NCI-H82 treated with DMSO at 0.1 percent for 48 hours (cell line): ENCODE measurements around the gene PSPN.
"Not testable (repeated sequence)": the region's sequence is repeated elsewhere in the genome, so short reads cannot be mapped to it uniquely, and the experiment has no call there.

Source experiments
- DNase-seq: peaks from one replicate; lab custom pipeline; 2025; ENCODE audit not compliant: unreplicated experiment; lab: John Stamatoyannopoulos, UW

Gene PSPN

DNA sequence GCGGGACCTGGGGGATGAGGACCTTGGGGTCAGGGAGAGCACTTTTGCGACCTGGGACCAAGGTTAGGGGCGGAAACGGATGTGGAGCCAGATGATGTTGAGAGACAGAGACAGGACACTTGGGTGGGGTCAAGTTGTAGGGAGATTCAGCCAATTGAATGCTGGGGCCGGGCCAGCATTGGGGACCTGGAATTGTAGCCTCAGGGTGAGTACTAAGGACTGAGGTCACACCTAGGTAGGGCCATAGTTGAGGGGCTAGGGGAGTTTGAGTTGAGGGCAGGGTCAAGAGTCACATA is 2.0 kb downstream of the PSPN start:
- no peak for DNase-seq

DNA sequence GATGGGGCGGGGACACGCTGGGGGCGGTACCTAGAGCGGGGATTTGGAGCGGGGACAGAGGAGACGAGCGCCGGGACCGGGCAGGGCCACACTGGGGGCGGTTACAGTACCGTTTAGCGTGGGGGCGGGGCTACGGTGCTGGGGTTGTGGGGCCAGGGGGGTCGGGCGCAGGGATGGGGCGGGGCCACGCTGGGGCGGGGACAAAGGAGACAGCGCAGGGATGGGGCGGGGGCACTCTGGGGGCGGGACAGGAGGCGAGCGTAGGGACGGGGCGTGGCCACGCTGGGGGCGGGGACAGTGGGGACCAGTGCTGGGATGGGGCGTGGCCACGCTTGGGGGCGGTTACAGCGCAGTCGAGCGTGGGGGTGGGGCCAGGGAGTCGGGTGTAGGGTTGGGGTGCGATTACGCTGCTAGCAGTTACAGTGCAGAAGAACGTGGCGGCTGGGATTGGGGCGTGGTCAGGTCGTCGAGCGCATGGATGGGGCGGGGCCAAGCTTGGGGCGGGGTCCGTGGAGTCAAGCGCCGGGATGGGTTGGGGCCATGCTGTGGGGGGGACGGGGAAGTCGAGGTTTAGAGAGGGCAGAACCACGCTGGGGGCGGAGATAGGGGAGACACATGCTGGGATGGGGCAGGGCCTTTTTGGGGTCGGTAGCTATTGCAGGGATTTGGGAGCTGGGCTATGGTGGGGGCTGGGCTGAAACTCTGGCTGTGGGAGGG is 2.5 kb downstream of the PSPN start:
- peak; percentile 88 for DNase-seq

GRCh38 chr19:6372594-6373095 is 3.1 kb downstream of the PSPN start, which contains the start of gene ALKBH7:
Gene ALKBH7 (plus strand): TSS chr19:6372794. CDS start chr19:6372821, 27 bp downstream.
- DNase-seq, result peak; percentile 94

DNA sequence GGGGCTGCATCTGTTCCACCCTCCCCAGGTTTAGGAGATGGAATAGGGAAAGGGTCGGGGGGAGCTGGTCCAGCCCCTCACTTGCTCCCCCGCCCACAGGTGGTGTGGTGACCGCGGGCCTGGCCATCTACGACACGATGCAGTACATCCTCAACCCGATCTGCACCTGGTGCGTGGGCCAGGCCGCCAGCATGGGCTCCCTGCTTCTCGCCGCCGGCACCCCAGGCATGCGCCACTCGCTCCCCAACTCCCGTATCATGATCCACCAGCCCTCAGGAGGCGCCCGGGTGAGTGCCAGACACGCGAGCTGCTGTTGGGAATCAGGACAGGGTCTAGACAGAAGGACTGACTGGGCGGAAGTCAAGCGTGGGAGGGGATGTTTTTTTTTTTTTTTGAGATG is 11.4 kb downstream of the PSPN start:
- DNase-seq, result no peak

DNA sequence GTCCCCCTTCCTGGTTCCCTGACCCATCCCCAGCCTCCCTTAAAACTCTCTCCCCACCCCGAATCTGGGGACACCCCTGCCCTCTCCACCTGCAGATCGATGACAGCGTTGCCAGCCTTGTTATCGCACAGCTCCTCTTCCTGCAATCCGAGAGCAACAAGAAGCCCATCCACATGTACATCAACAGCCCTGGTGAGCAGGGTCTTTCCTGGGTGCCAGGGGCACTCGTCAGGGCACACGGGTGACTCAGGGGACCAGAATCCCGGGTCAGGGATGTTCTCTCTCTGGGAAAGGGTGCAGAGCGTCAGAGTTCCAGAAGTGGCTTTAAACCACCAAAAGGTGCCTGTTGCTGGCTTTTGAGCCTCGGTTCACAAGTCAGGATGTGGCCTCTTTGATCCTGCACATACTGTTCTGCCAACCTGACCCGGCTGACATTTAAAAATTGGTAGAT is 13.4 kb downstream of the PSPN start:
- no peak for DNase-seq

DNA sequence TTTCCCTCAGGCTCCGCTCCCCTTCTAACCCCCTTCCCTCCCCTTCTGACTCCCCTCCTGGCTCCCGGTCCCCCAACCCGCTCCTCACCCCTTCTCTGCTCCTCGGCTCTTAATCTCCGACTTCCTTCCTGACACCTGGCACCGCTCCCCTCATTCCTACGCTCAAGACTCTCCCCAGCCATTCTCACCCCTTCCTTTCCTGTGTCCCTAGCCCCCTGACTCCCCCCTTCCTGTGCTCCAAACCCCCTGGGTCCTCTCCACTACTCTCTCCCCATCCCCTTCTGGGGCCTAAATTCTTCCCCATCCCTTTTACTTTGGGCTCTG is 13.7 kb downstream of the PSPN start:
- no peak for DNase-seq

- DNase-seq, result not testable (repeated sequence)
Measured at GRCh38 chr19:6360857-6361216, 14.9 kb downstream of the PSPN start.

DNA sequence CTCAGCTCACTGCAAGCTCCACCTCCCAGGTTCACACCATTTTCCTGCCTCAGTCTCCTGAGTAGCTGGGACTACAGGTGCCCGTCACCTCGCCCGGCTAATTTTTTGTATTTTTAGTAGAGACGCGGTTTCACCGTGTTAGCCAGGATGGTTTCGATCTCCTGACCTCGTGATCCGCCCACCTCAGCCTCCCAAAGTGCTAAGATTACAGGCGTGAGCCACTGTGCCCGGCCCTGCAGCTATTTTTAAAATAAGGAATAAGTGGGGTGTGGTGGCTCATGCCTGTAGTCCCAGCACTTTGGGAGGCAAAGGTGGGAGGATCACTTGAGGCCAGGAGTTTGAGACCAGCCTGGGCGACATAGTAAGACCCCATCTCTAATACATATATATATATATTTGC is 15.3 kb downstream of the PSPN start:
- DNase-seq, result not testable (repeated sequence)

- DNase-seq, result no peak
Measured at GRCh38 chr19:6359568-6360341, 16.0 kb downstream of the PSPN start.

DNA sequence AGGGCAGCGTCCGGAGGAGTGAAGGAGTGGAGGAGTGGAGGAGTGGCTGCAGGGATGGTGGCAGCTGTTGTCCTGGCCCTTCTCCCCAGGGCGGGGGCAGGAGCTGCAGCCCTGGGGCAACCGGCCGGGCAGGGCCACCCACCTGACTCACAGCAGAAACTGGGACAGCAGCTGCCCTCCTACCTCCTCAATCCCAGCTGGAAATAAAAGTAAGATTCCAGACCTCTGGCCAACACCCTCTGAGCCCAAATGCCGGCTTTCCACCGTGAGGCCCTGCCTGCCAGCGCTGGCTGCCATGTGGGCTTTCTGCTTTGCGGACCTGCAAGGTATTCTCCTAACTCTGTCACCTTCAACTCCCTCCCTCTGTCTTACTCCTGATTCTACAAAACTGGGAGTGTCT is 17.7 kb downstream of the PSPN start:
- no peak for DNase-seq

GRCh38 chr19:6357174-6357573 is 18.6 kb downstream of the PSPN start:
- no peak for DNase-seq

- DNase-seq, result not testable (repeated sequence)
Measured at GRCh38 chr19:6355321-6356040, 20.3 kb downstream of the PSPN start.

- no peak for DNase-seq
Measured at GRCh38 chr19:6354098-6354674, 21.5 kb downstream of the PSPN start.

- no peak for DNase-seq
Measured at GRCh38 chr19:6352381-6353165, 23.2 kb downstream of the PSPN start.

GRCh38 chr19:6350688-6351087 is 25.0 kb downstream of the PSPN start:
- no peak for DNase-seq

GRCh38 chr19:6349271-6349670 is 26.5 kb downstream of the PSPN start:
- not testable (repeated sequence) for DNase-seq

DNA sequence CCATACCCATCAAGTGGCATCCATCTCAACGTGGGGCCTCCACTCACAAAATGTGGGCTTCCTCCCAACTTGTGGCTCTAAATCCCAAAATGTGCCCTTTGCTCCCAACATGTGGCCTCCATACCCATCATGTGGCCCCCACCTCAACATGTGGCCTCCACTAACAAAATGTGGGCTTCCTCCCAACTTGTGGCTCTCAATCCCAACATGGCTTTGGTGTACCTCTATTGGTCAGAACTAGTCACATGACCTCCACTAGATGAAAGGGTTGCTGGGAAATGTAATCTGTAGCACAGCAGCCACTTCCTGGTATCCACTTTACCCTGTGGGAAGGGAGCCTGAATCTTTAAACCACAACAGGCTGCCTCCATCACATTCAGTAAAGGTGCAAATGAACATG is 32.3 kb downstream of the PSPN start:
- DNase-seq, result no peak

DNA sequence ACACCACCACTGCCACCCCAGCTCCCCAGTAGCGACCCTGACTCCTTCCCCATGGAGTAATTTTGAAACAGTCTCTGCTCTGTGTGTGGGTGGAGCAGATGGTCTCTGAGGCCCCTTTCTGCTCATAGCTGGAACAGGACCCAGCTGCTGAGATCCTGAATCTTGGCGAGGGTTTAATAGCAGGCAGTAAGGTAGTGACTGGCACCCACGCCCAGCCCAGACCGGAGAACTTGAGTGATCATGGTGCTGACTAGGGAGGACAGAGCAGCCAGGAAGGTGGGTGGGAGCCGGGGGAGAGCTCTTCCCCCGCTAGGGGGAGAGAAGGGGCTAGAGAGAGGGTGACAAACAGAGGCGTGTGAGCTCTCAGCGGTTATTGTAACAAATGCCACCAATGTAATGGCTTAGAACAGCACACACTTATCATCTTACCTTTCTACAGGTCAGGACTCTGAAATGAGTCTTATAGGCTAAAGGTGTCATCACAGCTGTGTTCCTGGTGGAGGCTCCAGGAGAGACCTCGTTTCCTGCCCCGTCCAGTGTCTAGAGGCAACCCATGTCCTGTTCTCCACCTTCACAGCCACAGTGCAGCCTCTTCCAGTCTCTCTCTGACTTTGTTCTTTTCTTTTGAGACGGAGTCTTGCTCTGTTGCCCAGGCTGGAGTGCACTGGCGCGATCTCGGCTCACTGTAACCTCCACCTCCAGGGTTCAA is 35.1 kb downstream of the PSPN start:
- DNase-seq, result no peak

DNA sequence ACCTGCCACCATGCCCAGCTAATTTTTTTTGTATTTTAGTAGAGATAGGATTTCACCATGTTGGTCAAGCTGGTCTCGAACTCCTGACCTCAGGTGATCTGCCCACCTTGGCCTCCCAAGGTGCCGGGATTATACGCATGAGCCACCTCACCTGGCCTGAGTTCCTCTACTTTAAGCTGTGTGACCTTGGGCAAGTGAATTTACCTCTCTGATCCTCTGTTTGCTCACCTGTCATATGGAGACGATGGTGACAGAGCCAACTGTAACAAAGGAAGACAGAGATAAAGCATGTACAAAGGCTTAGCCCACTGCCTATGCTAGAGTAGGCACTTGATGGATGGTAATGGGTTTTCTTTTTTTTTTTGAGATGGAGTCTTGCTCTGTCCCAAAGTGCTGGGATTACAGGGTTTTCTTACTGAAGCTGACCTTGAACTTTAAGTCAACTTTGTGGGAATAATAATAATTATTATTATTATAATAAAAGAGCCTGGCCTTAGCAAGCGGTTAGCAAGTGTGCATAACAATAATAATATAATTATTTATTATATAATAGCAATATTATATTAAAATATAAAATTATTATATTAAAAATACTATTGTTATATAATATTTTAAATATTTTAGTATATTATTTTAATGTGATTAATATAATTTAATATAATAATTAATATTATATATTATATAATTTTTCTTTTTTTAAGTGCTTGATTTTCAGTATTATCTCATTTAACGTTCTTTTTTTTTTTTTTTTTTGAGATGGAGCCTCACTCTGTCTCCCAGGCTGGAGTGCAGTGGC is 41.0 kb downstream of the PSPN start:
- no peak for DNase-seq
